Left ventricle myocardium superior (tissue), 1 donor: Measurements from ENCODE around the gene PTTG1. TPM values are rescaled to one million over a fixed set of nuclear protein-coding genes. Genes with fewer than 3 reads are reported as not detected.

Experiments used
- ATAC-seq: fragments of 200-7000 bp; cut with Tn5 transposase; one replicate; pipeline ENCODE4 v1.9.1; 2020; ENCODE audit warnings: mild to moderate bottlenecking, moderate library complexity
- DNase-seq: peaks from one replicate; pipeline ENCODE4 v3.0.0-alpha.2; 2020
- intact Hi-C: fragments of 100-400 bp; cut with micrococcal nuclease; formaldehyde crosslinking; loops from one replicate; pipeline ENCODE4 v1.11.0; 2022
- microRNA-seq: library from miRNA; unstranded; fragments of <30 nt; microRNA quantifications from one replicate; pipeline ENCODE4 v1.2.0, GENCODE V29; 2020; ENCODE audit warnings: borderline number of aligned reads
- total RNA-seq: library from RNA; stranded (reverse); fragmentation: NEBNext Ultra II Directional; extraction: Animal tissue kit (Norgen Biotek cat#: 25700); gene quantifications from one replicate; pipeline ENCODE4 v1.2.1, GENCODE V29; 2021
- donor health status: DM: no; HTN: yes; CAD: no; lungs with severe emphysema.

The PTTG1 gene
- total RNA-seq, 1 donor from 2014 or later: 1.4 TPM

DNA sequence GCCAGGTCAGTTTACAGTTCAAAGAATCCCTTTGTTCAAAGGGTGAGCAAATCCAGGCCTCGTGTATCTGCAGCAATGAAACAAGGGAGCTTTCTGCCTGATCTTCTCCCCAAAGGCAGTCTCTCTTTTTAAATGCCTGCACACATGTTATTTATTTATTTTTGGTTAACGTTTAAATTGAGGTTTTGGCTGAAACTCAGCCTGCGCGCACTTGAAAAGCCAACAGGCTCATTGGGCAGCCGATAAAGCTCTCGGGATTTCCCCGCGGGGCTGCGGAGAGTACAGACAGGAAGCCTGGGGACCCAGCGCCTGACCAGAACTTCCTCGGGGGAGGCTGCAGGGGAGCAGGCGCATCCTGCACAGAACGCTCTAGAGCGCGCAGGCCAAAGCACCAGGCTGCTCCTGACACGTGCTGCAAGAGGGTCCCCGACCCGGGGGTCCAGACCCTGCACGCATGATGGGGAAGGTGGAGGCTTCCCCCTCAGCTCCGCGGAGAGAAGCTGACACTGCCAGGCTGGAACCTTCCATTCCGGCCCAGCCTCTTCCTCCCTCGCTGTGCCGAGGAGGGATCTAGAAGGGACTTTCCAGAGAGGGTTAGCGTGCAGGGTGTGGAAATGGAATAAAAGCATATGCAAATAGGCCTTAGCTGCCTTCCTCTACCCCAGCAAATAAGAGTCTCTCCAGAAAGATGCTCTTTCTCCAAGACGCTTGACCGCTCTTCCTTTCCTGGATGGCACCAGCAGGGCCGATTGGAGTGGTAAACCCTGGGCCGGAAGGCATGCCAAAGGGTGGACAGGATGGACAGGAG lies 46.1 kb downstream of the PTTG1 start:
- intact Hi-C loops: no loop called here
- DNase-seq (peak; percentile 75), ATAC-seq (peak; percentile 85)

DNA sequence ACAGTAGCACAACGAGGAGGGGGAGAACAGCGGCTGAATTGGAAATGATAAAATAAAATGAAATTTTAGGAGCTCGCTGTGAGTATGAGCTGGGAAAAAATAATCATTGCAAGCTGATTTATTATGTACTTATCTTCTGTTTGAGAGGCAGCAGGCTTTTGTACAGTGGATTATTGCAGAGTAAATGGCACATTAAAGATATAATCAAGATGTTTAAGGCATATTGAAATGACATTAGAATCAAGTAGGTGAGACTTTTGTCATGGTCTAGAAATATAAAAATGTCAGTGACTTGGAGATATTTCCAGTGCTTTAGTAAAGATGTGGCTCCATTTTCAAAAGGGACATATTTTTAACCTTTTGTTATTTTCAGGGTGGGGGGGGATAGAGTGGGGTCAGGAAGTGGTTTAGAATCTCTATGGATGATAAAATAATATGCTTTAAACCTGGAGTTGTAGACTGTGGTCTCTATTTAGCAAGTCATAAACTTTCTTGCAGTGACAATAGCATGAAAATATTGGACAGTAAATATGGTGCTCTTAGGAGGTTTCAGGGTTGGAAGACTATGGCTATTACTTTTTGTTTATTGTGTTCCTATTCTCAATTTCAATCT lies 46.8 kb downstream of the PTTG1 start:
- DNase-seq (no peak), ATAC-seq (no peak)
- intact Hi-C loops: no loop called here

DNA sequence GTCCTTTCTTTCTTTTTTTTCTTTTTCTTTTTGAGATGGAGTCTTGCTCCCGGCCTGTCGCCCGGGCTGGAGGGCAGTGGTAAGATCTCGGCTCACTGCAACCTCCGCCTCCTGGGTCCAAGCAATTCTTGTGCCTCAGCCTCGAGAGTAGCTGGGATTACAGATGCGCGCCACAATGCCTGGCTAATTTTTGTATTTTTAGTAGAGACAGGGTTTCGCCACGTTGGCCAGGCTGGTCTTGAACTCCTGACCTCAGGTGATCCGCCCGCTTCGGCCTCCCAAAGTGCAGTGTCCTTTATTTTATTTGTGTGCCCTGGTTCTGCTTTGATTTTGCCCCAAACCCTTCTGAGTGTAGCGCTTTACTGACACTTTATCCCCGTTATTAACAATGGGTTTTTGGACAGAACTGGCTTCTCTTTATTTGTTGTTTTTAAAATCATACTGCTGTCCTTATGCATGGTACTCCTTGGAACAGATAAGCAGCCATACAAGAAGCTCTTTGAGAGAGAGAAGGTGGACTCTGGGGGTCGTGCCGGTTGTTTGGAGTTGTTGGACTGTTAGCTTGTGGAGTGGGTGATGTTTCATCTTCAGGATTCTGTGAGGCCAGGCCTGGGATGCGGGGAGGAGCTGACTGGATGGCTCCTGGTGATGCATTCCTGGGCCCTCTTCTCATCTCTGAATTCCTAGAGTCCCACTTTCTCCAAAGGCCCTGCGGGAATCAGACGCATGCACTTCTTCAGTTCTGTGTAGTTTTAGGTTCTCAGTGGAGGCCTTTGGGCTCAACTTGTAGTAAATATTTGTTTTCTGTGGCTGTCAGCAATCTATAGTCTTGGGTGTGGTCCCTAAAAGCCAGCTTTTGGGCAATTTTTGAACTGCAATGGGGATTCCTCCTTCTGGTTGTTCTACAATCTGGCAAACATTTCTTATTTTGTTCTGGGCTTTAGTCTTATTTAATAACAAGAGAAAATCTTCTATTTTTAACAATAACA lies 47.8 kb downstream of the PTTG1 start:
- intact Hi-C loops: no loop called here
- no peak for ATAC-seq
- DNase-seq: no peak

DNA sequence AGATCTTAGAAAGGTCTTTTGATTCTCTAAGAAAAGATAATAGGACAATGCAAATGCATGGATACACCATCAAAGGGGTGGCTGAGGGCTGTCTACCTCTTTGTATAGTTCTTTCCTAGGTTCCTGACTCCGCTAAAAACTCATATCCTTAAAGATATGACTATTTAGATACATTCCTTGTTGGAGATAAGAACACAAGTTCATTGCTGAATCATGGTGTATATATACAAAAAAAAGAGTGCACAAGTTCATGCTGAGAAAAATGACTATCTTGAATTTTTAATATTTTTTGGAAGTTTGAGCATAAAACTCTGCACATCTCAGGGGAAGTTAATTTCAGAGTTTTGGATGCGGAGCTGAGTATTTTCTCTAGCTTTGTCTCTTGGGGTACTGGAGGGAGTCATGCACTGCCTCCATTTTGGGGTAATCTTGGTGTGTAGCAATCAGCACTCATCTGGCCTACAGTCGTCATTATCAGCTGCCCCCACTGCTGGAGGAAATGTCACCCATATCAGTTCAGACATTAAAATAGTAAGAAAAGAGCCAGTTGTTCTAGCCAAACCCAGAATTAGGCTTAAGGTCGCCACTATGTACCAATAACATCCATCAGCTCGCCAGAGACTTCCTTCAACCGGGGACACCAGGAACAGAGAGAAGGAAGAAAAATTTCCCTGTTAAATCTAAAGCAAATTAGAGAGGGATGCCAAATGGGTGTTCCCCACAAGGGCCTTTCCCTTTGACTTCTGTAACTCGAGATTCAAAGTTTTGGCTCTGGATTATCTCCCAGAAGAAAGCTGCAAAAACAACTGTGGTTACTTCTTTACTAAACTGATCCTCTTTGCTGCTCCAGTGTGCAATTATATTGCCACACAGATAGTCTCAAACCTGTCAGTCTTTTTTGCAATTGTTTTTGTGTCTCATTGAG lies 49.0 kb downstream of the PTTG1 start:
- intact Hi-C loops: no loop called here

DNA sequence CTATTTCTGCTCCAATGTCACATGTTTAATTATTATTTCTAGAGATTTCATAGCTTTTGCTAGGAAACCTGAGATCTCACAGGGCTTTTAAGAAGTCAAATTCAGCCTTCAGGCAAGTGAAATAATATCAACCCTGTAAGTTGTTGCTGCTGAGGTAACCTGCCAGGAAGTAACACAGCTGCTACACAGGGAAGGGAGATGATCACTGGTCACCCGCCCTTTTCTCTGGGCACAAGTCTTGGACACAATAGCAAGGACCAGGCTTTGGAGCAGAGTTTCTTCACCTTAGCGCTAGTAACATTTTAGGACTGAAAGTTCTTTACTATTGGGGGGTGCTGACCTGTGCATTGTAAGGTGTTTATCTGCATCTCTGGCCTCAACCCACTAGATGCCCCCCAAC lies 50.1 kb downstream of the PTTG1 start:
- DNase-seq (no peak), ATAC-seq (no peak)
- intact Hi-C loops: no loop called here

More for the DNA sequence above, 49.0 kb downstream of the PTTG1 start:
- ATAC-seq: peak; percentile 72
- peak; percentile 24 for DNase-seq

DNA sequence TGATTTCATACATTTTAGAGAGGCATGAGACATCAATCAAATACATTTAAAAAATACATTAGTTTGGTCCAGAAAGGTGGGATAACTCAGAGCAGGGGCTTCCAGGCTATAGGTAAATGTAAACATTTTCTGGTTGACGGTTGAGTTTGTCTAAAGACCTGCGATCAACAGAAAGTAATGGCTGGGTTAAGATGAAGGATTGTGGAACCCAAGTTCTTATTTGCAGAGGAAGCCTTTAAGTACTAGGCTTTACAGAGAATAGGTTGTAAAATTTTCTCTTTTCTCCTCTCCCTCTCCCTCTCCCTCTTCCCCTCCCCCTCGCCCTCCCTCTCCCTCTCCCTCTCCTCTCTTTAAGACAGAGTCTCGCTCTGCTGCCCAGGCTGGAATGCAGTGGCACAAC lies 50.8 kb downstream of the PTTG1 start:
- DNase-seq (no peak), ATAC-seq (no peak)
- intact Hi-C loops: no loop called here

DNA sequence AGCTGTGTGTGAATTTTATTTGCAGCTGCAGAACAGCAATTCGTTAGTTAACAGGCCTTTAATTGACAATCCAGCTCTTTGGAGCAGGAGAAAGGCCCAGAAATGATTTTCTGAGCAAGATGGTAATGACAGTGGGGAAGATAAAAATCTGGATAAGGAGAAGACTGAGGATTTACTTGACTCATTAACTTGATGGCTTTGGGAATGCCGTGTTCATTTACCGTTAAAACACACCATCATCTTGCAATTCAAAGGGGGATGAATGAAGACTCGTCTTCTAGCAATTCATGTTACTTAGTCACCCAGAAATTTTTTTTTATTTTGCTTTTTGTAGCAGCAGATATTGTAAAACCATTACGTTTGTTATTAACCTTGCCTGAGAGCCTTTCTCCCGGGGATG lies 52.0 kb downstream of the PTTG1 start:
- intact Hi-C loops: no loop called here
- ATAC-seq: no peak

DNA sequence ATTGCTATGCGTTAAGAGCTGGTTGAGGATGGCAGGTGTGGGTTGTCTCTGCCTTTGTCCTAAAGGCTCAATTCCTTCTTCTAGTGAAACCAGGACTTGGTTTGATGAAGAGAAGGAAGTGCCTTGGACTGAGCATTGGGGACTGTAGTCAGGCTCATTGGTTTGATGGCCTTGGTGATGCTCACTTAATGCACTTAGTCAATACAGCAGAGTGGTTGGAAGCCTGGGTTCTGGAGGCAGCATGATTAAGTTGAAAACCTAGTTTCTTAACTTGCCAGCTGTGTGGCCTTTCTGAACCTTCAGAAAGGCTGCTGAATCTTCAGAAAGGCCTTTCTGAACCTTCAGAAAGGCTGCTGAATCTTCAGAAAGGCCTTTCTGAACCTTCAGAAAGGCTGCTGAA lies 52.4 kb downstream of the PTTG1 start:
- ATAC-seq (no peak), DNase-seq (no peak)
- intact Hi-C loops: no loop called here

More for the DNA sequence above, 52.0 kb downstream of the PTTG1 start:
- no peak for DNase-seq

DNA sequence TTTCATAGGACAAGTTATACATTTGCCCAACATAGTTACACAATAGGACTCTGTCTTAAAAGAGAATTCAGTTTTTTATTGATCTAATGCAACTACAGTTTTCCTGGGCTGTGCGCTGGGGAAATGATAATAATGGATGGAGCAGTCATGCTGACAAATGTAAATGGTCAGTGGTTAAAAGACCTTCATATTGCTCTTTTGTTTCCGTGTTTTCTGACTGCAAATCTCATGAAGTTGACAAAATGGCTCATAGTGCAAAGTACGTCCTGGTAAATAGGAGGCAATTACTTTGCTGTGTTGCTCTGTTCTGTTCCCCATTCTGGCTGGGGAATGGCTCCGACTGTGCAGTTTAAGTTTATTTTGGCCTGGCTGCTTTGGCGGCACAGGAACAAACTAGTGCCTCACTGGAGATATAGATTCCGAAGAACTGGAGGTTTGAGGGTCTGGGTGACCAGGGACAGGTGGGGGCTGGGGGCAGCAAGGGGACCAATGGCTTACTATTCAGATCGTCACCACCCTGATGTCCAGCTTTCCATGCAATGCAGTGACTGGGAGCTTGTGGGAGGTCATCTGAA lies 54.3 kb downstream of the PTTG1 start:
- no peak for ATAC-seq
- DNase-seq: no peak
- intact Hi-C loops: no loop called here

DNA sequence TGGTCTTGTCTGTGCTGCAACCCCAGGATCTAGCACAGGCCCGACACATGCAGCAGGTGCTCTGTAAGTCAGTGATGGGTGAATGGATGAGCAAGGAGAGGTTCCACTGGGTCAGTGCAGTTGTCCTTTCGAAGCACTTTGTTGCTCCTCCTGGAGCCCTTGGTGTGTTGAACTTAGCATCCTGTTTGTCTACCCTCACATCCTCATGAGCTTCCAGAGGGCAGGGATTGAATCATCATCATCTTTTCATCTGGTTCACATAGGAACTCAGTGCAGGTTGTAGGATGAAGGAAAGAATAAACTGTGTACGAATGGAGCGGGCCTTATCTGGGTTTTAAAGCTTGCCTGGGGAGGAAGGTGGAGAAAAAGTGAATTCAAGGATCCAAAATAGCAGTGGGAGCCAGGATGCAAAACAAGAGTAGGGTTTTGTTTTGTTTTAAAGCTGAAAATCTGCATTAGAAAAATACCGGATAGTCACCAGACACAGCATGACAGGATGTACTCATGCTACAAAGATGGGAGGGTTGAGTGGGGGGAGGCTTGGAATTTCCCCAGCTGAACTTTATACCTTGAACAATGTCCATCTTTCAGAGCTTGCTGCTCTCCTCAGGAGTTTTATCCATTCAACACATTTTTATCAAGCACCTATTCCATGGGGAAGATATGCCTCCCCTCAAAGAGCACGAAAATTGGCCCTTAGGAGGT lies 55.8 kb downstream of the PTTG1 start:
- intact Hi-C loops: no loop called here
- no peak for DNase-seq

DNA sequence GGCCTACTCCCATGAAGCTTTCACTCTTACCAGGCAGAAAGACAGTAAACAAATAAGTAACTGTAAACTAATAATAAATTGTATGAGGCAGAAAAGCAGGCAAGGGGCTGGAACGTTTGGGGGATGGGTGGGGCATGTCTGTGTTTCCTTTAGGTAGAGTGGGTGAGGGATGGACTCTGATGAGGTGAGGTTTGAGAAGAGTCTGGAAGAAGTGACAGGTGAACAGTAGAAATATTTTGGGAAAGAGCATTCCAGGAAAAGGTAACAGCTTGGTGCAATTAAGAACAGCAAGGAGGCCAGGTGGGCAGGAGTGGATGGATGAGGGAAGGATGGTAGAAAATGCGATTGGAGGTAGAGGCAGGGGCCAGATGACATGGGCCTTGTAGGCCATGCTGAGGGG lies 56.5 kb downstream of the PTTG1 start:
- intact Hi-C loops: no loop called here
- no peak for ATAC-seq
- no peak for DNase-seq

More for the DNA sequence above, 55.8 kb downstream of the PTTG1 start:
- ATAC-seq: no peak

Small RNAs within 50 kb of the gene (microRNA-seq; reads per million reads assigned to microRNA genes)
- gene MIR3142: not detected

Other genes starting within 250 kb of the PTTG1 start
- gene FABP6, start 192.3 kb upstream of the PTTG1 start, total RNA-seq: 3.3 TPM
- gene CCNJL, start 109.3 kb upstream of the PTTG1 start, total RNA-seq: 9.1 TPM
- 1.3 TPM for gene C1QTNF2, start 51.2 kb upstream of the PTTG1 start, total RNA-seq
- gene FAM200C, start 21.8 kb upstream of the PTTG1 start, total RNA-seq: 4.3 TPM
- 46.5 TPM for gene SLU7, start 2.8 kb upstream of the PTTG1 start, total RNA-seq